Endothelial cell of hepatic sinusoid (primary cell): ENCODE data around the gene ZNF440.

ENCODE experiments used
- in situ Hi-C: cut with HindIII; loops from 2 replicates; pipeline ENCODE4 v1.10.0; 2017; ENCODE audit warnings: low sequenced_read_pairs

The ZNF440 gene

GRCh38 chr19:11880598-11880997 lies 66.5 kb downstream of the ZNF440 start:
- in situ Hi-C loops = loop anchor here (10.0 kb wide), 1 partner anchor 64 kb away; no protein-coding TSS in a partner anchor

- in situ Hi-C loops = loop anchor here (10.0 kb wide), 1 partner anchor 64 kb away; no protein-coding TSS in a partner anchor
Measured at GRCh38 chr19:11881151-11881800, 67.2 kb downstream of the ZNF440 start.

GRCh38 chr19:11882606-11883005 lies 68.5 kb downstream of the ZNF440 start:
- in situ Hi-C loops = loop anchor here (10.0 kb wide), 1 partner anchor 62 kb away; no protein-coding TSS in a partner anchor
